Measurements from ENCODE around the gene BCAT1. TPM values are rescaled to one million over a fixed set of nuclear protein-coding genes. Genes with fewer than 3 reads are reported as not detected.
"Not testable (repeated sequence)": the region's sequence is repeated elsewhere in the genome, so short reads cannot be mapped to it uniquely, and the experiment has no call there.

BCAT1 gene
- polyA plus RNA-seq, 5 donors = 18.7 to 38.1 (median 32.4) TPM

GRCh38 chr12:24821691-24822090 is 127.2 kb downstream of the BCAT1 start:
- DNase-seq = no peak

- no peak for DNase-seq
These were observed 128.0 kb downstream of the BCAT1 start for GRCh38 chr12:24820872-24821271.

GRCh38 chr12:24818351-24818750 is 130.6 kb downstream of the BCAT1 start:
- DNase-seq = no peak

GRCh38 chr12:24815114-24815423 is 133.8 kb downstream of the BCAT1 start:
- DNase-seq = no peak

GRCh38 chr12:24814379-24815113 is 134.4 kb downstream of the BCAT1 start:
- no peak for DNase-seq

GRCh38 chr12:24810378-24810777 is 138.5 kb downstream of the BCAT1 start:
- DNase-seq = no peak

- not testable (repeated sequence) for DNase-seq
These were observed 139.6 kb downstream of the BCAT1 start for GRCh38 chr12:24809306-24809705.

GRCh38 chr12:24808651-24809050 is 140.2 kb downstream of the BCAT1 start:
- DNase-seq = no peak

- DNase-seq = no peak
These were observed 142.5 kb downstream of the BCAT1 start for GRCh38 chr12:24806386-24806785.

- no peak for DNase-seq
These were observed 145.3 kb downstream of the BCAT1 start for GRCh38 chr12:24803430-24804245.

- no peak for DNase-seq
These were observed 150.6 kb downstream of the BCAT1 start for GRCh38 chr12:24798335-24798734.

GRCh38 chr12:24797901-24798300 is 151.0 kb downstream of the BCAT1 start:
- DNase-seq = no peak

- DNase-seq = no peak
These were observed 152.0 kb downstream of the BCAT1 start for GRCh38 chr12:24796876-24797275.

GRCh38 chr12:24795699-24796347 is 153.1 kb downstream of the BCAT1 start:
- DNase-seq = no peak

GRCh38 chr12:24791622-24792021 is 157.3 kb downstream of the BCAT1 start:
- no peak for DNase-seq

GRCh38 chr12:24788886-24789285 is 160.0 kb downstream of the BCAT1 start:
- DNase-seq = no peak

- no peak for DNase-seq
These were observed 168.1 kb downstream of the BCAT1 start for GRCh38 chr12:24780697-24781368.

- peak in 1 of 2 donors; percentile 46 for DNase-seq
These were observed 170.2 kb downstream of the BCAT1 start for GRCh38 chr12:24778486-24779304.

GRCh38 chr12:24777359-24777758 is 171.5 kb downstream of the BCAT1 start:
- no peak for DNase-seq

- no peak for DNase-seq
These were observed 172.0 kb downstream of the BCAT1 start for GRCh38 chr12:24776861-24777260.

- no peak for DNase-seq
These were observed 173.8 kb downstream of the BCAT1 start for GRCh38 chr12:24775073-24775472.

All from right lung (tissue), 5 donors.